GM18505 (cell line): Measurements from ENCODE around the gene FAM227B.
"Not testable (repeated sequence)": the region's sequence is repeated elsewhere in the genome, so short reads cannot be mapped to it uniquely, and the experiment has no call there.

ENCODE experiments used
- ATAC-seq: cut with Tn5 transposase; IDR thresholded peaks from one replicate; pipeline ENCODE4 v1.9.1; 2021; ENCODE audit not compliant: unreplicated experiment
- POLR2A ChIP-seq: IDR thresholded peaks from 4 replicates; pipeline ENCODE4 v1.6.1; 2011; ENCODE audit warnings: borderline replicate concordance; ENCODE audit not compliant: insufficient read depth, insufficient read length; ENCODE audit errors: extremely low read depth

The FAM227B gene

DNA sequence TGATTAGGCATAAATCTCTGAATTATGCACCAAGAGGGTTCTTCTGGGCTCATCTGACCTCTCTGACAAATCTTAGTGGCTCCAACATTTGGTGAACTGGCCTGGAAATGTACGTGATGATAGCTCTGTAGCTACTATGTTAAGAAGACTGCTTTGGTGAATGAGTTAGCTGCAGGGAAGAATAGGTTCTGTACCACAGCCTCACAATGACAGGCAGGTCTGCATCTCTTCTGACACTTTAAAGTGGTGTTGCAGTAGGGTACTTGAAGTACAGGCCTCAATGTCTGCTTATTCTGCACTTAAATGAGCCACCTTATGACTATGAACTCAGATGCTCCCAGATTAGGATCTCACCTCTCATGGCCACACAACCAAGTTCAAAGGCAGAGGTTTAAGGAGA is 190.6 kb downstream of the FAM227B start:
- no peak for ATAC-seq
- TF ChIP-seq POLR2A = no peak

DNA sequence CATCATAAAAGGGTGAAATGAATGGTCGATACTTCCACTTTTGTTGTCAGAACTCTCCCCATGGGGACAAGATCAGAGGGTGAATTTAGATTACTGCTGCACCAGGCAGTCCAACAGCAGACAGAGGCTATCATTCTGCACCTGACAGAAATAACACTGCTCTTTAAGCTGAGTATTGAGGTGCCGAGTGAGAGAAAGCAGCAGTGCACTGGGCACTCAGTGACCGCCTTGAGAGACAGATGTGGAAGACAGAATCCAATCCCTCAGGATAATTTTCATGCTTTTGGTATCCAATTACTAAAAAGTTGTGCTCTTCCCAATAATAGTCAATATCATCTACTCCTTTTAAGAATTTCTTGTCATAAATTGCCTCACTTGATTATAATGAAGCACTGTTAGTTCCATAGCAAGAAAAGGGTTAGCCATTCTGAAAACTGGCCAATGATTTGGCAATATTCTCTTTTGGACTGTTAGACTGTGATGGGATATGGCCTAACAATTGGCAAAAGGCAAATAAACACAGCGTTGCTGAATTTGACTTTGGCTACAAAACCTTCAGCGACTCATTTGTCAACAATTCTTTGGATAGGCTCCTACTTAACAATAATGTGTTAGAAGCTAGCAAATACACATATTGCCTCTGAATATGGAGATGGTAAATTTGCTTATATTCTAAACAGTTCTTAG is 192.1 kb downstream of the FAM227B start:
- no peak for ATAC-seq
- no peak for TF ChIP-seq POLR2A

DNA sequence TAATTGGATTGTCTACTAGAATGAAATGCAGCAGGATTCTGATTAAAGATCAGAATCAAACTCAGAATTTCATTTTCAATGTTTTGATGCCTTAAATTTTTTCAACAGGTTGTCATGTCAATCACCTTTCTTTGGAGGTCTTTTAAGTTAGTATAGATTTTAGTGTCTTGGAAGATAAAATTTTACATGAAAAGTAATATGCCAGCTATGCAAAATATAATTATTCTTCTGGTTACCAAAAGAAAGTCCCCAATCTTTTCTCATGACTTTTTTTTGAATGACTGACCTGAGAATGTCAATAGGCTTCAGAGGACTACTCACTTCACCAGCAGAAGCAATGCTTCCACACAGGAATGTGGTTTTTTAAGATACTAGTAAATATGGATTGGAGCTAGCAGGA is 193.2 kb downstream of the FAM227B start:
- no peak for ATAC-seq
- no peak for TF ChIP-seq POLR2A

DNA sequence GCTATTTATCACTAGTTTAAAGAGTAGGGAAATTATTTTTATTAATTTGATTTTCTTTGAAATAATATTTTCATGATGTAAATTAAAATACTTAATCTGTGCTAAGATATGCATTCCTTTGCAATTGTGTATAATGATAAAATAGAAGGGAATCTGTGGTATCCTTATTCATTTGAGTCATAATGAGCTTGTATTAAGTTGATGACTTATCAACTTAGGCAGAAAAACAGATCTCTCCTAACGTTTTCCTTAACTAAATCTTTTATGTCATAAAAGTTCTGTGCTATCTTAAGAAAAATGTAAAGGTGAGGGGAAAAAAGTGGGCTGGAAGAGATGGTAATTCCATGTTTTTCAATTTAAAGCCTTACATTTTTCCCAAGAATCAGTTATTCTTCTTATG is 195.7 kb downstream of the FAM227B start:
- TF ChIP-seq POLR2A = no peak
- ATAC-seq = no peak

DNA sequence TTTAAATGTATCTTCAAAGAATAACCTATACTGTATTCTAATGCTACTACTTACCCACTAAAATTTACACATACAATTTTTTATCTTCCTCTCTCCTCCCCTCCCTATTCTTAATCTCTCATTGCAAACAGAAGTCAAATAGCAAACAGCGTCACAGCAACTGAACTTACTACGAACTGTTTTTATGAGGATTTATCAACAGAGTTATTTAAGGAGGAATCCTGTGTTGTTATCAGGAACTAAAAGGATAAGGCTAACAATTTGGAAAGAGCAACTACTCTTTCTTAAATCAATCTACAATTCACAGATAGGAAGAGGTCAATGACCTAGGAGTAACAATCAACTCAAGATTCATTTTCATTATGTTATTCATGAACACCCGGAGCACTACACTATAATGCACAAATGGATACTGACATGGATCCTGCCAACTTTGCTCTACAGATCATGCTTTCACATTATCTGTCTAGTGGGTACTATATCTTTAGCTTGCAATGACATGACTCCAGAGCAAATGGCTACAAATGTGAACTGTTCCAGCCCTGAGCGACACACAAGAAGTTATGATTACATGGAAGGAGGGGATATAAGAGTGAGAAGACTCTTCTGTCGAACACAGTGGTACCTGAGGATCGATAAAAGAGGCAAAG is 196.6 kb downstream of the FAM227B start:
- no peak for ATAC-seq

DNA sequence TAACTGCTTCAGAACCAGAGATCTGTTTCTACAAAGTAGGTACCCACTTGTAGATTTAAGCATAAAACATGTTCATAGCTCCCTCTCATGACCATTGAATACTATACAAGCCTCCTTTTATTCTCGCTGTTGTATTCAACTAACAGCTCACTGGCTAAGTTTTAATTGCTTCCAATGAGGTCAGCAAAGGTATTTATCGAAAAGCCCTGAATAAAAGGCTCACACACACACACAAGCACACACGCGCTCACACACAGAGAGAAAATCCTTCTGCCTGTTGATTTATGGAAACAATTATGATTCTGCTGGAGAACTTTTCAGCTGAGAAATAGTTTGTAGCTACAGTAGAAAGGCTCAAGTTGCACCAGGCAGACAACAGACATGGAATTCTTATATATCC is 197.6 kb downstream of the FAM227B start, which contains the start of gene FGF7:
Gene FGF7, plus strand, starts transcription at position 222 of the 400 bp plus-strand sequence. CDS start 1,056 bp downstream, outside the sequence.
- no peak for TF ChIP-seq POLR2A
- no peak for ATAC-seq

More for the DNA sequence above, 196.6 kb downstream of the FAM227B start:
- no peak for TF ChIP-seq POLR2A

DNA sequence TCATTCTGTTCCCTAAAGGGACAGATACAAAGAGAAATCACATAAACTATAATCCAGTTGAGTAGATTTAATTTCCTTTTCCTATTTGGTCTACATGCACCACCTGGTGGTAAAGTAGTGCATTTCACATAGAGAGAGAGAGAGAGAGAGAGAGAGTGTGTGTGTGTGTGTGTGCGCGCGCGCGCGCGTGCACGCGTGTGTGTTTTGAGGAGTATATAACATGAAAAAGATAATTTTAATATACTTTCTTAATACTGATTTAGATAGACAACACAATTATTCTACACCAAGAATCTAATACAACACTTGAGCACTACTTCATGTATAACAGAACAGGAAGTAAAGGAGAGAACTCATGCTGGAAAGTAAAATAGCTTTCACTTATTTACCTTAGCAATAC is 198.6 kb downstream of the FAM227B start:
- no peak for ATAC-seq
- TF ChIP-seq POLR2A = no peak

DNA sequence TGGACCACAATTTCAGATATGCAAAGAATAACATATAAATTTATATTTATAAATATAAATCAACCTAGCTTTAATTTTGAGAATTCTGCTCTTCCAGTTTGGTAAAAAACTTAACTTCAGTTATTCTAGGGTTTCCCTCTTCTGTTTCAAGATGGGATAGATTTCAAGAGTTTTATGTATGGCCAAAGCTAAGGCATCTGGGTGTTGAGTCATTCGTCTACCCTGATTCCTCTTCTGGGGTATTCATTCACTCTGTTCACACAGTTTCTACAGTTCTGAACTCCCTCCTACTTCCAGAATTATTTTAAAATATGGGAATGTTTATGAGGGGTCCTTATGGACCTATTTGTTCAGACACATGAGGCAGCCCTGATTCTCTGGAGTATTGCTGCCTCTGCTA is 201.8 kb downstream of the FAM227B start:
- TF ChIP-seq POLR2A = no peak
- no peak for ATAC-seq

DNA sequence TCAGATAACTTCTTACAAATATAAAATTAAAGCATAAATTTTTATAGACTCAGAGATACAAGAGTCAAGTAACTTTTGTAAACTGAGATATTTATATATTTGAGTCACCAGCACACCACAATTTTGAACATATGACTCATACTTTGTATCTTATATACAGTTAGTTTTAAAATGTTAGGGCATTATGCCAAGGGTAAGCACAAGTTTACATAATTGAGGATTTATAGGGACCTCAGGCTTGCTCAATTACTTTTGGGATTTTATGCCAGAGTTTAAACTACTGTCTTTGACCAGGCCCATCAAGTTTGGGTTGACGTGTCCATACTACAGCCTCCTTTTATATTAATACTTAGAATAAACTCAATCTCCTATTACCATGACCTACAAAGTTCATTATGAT is 205.0 kb downstream of the FAM227B start:
- ATAC-seq = no peak
- TF ChIP-seq POLR2A = no peak

DNA sequence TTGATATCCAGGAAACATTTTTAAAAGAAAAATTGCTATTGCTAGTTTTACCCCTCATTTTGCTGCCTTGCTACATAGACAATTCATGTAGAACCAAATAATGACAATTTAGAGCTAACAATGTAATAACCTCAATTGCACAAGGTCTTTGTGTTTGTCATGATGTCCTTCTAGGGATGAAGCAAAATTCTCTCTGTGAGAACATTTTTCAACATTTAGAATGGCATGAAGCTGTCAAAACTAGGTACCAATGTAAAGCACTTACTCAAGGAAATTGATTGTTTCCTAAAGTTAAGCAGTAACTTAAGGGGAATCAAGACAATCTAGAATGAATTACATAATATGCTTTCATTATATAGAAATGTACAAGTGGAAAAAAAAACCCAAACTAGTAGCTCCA is 205.5 kb downstream of the FAM227B start:
- no peak for ATAC-seq
- TF ChIP-seq POLR2A = no peak

DNA sequence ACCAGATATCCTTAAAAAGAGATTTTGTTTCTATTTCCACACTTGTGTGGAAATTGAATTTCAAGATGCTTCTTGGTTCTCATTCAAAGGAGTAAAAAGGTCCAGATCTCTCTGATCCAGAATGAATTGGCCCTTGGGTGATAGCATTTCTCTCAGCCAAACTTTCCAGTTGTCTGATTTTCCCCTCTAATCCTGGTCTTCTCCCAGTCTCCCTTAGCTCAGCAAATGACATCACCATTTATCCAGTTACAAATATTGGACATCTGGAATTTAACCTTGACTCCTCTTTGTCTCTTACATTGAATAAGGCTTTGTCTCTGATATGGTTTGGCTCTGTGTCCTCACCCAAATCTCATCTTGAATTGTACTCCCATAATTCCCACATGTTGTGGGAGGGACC is 207.8 kb downstream of the FAM227B start:
- TF ChIP-seq POLR2A = no peak
- ATAC-seq = no peak

DNA sequence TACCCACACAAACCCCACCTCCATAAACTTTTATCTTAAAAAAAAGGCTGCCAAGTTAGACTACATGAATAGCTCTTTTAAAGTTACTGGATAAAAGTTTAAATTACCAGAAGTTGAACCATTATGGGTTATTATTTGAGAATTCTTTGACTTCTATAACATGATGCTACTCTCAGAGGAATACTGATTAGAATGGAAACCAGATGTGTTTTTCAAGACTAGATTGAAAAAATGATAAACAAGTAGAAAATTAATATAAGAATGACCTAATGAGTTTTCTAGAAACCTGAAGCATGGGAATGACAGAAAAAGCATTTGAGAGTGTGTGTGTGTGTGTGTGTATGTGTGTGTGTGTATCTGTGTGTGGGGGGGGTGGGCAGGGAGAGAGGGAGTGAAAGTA is 210.0 kb downstream of the FAM227B start:
- TF ChIP-seq POLR2A = no peak
- ATAC-seq = no peak

DNA sequence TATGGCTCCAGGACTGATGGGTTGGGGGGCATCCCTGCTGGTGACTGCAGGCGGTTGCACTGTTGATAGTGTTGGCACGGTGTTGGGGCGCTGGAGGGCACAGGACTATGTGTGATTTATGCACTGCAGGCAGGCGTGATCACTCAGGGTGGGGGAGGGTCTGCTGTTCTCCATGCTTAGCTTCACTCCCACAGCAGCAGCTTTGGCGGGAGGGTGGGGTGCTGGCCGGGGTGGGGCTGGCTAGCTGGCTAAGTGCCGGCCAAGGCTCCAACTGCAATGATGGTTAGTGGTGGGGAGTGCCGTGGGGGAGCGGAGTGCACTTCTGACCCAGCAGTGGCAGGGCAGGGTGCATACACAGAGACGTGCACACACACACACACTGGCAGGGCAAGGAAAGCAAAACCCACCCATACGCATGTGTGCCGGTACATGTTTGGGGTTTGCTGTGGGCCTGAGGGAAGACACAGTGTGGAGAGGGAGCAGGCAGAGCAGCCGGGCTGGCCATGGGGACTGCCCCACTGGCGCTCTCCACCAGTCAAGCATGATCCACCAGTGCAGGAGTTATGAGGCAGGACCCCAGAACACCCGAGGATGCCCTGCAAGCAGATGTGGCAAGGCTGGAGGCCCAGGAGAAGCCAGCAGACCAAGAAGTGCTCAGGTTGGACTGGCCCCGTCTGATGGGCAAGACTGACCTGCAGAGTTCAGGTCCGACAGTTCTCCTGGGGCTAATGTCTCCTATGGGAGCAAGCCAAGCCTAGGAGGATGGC is 214.1 kb downstream of the FAM227B start:
- no peak for TF ChIP-seq POLR2A
- no peak for ATAC-seq

DNA sequence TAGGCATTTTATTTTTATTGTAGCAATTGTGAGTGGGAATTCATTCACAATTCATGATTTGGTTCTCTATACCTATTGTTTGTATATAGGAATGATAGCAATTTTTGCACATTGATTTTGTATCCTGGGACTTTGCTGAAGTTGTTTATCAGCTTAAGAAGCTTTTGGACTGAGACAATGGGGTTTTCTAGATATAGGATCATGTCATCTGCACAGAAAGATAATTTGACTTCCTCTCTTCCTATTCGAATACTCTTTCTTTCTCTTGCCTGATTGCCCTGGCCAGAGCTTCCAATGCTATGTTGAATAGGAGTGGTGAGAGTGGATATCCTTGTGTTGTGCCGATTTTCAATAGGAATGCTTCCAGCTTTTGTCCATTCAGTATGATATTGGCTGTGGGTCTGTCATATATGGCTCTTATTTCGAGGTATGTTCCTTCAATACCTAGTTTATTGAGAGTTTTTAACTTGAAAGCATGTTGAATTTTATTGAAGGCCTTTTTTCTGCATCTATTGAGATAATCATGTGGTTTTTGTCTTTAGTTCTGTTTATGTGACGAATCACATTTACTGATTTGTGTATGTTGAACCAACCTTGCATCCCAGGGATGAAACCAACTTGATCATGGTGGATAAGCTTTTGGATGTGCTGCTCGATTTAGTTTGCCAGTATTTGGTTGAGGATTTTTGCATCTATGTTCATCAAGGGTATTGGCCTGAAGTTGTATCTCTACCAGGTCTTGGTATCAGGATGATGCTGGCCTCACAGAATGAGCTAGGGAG is 217.9 kb downstream of the FAM227B start:
- not testable (repeated sequence) for ATAC-seq
